Measurements from ENCODE around the gene PARD6G.

The PARD6G gene

DNA sequence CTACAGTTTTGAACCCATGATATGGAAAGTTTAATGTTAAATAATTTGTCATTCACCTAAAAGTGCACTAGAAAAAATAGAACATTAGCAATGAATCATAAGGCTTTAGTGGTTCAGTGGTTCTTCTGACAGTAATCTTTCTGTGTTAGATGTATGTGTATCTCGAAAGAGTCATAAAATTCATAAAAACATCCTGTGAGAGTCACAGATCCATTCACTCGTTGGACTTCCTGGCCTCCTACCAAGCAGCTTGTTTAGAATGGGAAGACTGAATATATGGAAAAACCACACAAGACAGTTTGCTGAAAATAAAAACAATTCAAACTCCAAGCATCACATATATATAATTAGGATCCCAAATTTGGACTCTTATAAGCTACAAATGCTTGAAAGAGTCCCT lies 103.4 kb downstream of the PARD6G start:
- DNase-seq = no peak

DNA sequence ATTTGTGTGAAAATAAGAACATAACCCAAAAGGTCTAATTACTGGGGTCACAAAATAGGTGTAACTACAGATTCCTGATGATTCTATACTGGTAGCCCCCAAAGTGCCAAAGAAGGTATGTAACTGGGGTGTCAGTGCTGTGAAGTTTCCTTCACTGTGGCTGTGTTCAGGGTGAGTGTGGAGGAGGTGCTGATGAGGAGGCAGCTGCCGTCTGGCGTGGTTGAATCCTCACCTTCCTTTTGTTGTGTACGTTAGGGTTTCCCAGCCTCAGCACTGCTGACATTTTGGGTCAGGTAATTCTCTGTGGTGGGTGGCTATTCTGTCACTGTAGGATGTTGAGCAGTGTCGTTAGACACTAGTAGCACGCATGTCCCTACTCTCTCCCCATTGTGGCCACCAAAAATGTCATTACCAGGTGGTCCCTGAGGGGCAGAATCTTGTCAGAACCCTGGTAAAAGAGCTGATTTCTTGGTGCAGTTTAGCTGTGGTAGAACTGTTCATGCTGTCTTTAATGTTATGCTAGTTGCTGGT lies 106.8 kb downstream of the PARD6G start:
- no peak for DNase-seq

DNA sequence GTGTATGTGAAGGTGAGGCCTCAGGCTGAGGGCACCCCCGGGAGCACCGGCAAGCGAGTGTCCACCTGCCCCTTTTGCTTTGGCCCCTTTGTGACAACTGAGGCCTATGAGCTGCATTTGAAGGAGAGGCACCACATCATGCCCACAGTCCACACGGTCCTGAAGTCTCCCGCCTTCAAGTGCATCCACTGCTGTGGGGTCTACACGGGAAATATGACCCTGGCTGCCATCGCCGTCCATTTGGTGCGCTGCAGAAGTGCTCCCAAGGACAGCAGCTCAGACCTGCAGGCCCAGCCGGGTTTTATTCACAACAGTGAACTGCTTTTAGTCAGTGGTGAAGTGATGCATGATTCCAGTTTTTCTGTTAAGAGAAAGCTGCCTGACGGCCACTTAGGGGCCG lies 109.3 kb downstream of the PARD6G start:
- DNase-seq = no peak

DNA sequence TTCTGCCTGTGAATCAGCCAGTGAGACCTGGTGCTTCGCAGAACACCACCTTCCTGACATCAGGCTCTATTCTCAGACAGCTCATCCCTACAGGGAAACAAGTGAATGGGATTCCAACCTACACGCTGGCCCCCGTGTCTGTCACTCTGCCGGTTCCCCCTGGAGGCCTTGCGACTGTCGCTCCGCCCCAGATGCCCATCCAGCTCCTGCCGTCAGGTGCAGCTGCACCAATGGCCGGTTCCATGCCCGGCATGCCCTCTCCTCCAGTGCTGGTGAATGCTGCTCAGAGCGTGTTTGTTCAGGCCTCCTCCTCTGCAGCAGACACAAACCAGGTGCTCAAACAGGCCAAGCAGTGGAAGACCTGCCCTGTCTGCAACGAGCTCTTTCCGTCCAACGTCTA lies 110.2 kb downstream of the PARD6G start:
- DNase-seq = no peak

DNA sequence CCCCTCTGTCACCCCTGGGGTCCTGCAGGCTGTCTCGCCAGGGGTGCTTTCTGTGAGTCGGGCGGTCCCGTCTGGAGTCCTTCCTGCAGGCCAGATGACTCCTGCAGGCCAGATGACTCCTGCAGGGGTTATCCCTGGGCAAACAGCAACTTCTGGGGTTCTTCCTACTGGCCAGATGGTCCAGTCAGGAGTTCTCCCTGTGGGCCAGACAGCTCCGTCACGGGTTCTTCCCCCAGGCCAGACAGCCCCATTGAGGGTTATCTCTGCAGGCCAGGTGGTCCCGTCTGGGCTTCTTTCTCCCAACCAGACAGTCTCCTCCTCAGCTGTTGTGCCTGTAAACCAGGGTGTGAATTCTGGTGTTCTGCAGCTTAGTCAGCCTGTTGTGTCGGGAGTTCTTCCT lies 110.6 kb downstream of the PARD6G start:
- DNase-seq = no peak

DNA sequence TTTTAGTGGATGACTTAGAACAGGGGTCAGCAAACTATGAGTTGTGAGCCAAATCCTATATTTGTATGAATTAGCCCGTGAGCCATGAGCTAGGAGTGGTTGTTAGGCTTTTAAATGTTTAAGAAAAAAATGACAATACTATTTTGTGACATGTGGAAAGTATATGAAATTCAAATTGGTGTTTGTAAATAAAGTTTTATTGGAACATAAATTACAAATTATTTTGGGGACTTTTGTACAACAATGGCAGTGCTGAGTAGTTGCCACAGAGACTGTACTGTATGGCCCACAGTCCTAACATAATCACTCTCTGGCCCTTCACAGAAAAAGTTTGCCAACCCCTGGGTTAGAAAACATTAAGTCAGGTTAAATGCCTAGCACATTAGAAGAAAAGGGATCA lies 112.2 kb downstream of the PARD6G start:
- no peak for DNase-seq

DNA sequence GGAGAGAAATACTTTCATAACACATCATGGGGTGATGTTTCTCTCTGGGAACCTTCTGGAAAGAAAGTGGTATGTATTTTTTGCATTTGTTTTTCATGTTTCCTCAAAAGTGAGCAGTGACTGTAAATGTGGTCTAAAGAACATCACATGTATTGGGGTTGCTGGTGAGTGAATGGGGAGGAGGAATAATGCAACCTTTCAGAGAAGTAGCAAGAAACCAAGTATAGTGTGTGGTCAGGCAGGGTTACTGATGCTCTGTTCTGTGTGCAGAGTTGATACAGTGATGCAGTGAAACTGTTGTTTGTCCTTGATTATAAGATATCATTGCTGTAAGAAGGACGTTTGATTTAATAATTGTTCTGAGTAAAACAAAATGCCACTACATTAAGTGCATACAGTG lies 114.2 kb downstream of the PARD6G start:
- no peak for DNase-seq

DNA sequence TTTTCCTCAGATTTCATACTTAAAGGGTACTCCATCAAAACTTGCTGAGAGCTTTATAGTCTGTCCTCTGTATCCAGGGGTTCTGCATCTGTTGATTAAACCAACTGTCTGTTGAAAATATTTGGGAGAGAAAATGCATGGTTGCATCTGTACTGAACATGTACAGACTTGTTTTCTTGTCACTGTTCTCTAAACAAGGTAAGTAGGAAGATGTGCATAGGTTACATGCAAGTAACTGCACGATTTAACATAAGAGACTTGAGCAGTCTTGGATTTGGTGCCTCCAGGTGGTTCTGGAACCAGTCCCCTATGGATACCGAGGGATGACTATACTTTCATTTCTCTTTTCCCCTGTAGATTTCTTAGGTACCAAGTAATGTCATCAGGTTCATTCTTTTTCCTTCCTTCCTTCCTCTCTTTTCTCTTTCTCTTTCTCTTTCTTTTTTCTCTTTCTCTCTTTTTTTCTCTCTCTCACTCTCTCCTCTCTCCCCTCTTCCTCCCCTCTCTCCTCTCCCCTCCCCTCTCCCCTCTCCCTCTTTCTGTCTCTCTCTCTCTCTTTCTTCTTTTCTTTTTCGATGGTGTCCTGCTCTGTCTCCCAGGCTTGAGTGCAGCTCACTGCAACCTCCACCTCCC lies 115.0 kb downstream of the PARD6G start:
- no peak for DNase-seq

DNA sequence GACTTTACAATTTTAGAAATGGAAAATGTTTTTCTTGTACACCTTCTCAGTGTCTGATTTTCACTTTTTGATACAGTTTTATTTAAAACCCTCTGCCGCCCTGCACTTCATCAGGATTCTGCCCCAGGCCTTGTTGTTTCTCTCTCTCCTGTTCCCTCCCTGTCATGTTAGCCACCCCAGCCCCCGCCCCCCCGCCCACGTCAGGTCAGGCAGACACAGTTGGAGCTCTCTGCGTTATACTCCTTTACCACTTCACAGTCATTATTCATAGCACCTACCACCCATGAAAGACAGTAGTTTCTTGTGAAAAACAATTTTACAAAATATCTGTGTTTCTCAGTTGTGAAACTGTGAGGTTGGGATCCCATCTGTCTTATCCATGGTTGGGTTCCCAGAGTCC lies 116.8 kb downstream of the PARD6G start:
- no peak for DNase-seq

DNA sequence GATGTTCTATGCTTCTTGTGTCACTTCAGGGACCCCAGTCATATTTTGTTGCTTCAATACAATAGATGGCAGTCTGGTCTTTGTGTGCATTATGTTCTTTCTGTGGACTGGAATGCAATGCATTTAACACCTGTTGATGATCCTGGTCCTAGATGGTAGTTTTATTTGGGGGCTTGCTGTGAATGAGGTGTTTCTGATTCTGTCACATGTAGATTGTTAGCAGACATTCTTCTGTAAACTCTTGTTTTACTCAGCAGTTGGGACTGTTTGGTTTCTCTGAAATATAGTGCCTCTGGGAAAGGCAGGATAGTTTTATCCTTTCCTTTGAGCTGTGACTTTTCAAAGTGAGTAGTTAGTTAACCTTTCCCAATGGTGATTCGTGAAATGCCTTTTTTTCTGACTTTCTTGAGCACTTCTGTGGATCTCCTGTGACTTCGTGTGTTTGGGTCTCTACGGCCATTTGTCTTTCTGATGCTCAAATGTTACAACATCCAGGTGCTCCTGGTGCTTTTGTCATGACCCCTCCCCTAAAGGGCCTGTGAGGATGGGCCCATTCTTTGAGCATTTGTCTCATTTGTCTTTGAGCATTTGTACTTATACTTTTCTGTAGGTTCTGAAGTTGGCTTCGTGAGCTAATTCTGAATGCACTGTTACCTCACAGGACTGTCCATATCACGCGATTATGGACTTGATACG lies 117.5 kb downstream of the PARD6G start:
- DNase-seq = no peak

DNA sequence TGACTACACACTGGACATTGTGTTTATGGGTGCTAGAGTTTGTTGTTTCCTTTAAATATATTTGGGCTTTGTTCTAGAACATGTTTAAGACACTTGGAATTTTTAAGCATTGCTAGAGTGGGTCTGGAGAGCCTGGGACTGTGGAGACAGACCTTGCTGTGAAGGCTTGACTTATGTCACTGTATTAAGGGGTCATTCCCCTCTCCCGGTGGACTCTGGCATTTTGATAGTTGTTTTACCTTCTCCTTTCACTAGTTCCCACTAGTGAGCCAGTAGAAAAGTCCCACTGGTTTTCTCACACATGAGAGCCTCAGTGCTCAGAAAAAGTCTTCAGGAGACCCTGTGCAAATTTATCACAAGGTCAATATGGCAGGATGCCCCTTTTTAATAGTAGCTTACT lies 119.7 kb downstream of the PARD6G start:
- DNase-seq = no peak

DNA sequence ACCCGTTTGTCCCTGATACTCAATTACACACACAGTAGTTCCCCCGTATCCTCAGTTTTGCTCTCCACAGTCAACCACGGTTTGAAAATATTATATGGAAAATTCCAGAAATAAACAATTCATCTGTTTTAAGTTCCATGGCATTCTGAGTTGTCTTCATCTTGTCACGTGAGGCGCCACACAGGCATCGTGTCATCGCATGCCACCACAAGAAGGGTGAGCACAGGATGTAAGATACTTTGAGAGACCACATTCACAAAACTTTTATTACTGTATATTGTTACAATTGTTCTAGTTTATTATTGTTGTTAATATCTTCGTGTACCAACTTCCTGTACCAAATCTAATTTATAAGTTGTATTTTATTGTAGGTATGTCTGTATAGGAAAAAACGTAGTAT lies 120.5 kb downstream of the PARD6G start:
- no peak for DNase-seq

DNA sequence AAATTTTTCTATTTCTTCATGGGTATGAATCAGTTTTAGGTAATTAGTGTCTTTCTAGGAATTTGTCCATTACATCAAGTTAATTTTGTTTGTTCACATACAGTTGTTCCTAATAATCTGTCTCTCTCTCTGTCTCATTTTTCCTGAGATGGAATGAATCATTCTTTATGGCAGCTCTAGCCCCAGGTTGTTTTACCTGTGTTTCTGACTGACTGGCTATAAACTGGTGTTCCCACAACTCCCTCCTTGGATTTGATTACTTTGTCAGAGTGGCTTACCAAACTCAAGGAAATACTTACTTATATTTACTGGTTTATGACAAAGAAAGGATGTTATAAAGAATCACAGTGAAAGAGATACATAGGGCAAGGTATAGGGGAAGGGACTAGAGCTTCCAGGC lies 123.2 kb downstream of the PARD6G start:
- no peak for DNase-seq

DNA sequence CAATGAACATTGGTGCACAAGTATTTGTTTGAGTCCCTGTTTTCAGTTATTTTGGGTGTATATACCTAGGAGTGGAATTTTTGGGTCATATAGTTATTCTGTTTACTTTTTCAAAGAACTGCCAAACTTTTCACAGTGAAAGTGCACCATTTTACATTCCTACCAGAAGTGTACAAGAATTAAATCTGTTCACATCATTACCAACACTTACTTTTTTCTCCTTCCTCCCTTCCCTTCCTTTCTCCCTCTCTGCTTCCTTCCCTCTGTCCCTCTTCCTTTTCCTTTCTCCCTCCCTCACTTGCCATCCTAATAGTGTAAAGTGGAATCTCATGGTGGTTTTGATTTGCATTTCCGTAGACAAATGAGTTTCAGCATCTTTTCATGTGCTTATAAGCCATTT lies 126.4 kb downstream of the PARD6G start:
- DNase-seq = no peak

DNA sequence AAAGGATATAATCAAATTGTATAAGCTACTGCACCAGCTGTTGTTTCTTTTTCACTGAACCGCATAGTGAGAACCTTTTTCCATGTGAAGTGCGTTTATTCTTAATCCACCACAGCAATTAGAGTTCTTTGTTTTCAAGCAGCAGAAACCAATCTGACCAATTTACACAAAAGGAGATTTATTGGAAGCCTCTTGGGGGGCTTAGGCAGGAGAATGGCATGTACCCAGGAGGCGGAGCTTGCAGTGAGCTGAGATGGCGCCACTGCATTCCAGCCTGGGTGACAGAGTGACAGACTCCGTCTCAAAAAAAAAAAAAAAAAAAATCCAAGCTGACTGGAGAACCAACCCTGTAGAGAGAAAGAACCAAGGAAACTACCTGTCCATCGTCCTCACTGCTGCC lies 128.2 kb downstream of the PARD6G start:
- DNase-seq = no peak

DNA sequence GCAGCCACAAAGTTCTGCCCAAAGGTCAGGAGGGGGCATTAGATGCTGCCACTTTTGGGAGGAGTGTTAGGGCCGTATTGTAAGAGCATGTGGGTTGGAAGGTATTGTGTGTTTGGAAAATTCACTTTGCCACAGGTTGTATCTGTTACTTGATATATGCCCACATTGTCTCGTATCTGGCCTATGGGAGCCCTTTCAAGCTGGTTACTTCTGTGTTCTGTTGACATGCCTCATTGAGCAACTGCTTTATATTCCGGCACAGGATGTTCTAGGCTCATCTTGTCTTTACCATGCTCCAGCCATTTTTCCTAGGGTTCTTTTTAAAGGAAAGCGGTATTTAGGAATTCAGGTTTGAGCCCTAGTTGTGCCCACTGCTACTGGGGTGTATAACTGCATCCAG lies 132.3 kb downstream of the PARD6G start:
- DNase-seq = no peak

DNA sequence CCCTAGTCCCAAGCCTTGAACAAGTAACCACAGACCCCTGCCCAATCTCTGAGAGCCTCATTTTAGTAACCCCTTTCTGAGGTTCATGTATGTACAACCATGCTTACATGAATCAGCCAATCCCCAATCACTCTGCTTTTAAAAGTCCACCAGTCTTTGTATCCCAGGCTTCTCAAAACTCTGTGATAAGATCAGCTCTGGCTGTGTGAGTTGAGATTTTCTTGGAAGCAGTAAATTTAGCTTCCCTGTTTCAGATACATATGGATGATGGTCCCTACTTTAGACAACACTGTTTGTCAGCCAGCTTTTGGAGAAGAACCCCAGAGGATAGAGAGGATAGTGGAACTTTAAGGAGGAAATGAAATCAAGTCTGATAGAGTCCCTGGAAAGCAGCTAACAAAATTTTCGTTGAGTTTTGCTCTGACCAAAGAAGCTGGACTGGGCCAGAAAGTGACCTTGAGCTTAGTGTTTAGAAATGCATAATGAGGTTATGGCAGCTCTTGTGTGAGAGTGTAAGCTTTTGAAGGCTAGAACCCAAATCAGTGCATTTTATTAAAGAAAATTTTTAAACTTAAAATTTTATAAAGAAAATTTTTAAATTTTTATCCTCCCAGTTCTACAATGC lies 134.6 kb downstream of the PARD6G start:
- no peak for DNase-seq

DNA sequence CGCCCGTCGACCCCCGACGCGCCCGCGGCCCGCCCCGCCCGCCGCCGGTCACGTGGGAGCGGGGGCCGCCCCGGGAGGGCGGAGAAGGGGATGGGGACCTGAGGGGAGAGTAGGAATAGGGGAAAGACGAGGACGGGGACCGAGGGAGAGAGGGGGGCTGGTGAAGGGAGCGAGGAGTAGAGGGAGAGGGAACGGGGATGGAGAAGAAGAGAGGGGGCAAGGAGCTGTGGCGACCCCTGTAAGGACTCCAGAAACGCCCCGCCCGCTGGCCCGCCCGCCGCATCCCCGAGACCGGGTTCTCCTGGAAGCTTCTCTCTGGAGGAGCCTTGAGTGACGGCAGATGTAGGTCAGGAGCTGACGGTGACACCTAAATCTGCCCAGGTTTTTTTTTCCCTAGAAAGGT lies 137.6 kb downstream of the PARD6G start:
- peak in 1 of 2 experiments; percentile 53 for DNase-seq

DNA sequence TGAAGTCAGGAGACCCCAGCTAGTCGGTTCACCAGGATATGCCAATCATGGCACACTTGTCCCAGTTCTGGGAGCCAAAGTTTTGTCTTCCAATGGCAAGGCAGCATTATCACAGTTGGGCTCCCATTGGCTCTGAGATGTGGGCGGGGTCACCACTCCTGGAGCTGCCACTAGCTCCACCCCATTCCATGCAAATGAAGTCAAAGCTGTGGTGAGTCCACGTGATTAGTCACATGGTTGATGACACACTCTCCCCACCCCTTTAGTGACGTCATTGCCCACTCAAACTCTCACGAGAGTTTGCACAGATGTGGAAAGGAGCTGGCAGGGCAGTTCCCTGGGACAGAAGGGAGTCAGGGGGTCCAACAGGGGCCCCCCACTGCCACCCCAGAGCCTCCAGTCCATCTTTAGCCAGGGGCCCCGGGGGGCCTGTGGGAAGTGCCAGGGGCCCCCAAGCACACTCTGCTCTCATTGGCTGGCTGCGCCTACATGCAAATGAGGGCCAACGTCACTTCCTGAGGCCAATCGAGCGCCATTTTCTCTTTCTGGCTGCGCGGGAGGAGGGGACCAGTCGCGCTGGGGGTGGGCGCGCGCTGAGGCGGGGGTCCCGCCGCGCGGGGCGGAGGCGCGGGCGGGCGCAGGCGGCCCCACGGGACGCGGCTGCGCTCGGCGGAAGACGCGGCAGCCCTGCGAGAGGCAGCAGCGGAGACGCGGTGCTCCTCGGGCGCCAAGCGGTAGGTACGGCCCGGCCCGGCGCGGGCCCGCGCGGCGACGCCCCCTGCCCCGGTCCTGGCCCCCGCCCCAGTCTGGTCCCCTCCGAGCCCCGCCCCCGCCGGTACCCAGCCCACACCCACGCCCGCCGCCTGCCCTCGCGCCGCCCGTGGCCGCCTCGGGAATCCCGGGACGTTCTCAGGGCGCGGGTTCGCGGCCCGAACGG lies 138.3 kb downstream of the PARD6G start, which contains the start of gene ADNP2:
ADNP2 (plus strand) TSS at position 524 of the 937 bp plus-strand sequence. CDS start 8,281 bp downstream, outside the sequence.
- peak; percentile 65 to 82 for DNase-seq

DNA sequence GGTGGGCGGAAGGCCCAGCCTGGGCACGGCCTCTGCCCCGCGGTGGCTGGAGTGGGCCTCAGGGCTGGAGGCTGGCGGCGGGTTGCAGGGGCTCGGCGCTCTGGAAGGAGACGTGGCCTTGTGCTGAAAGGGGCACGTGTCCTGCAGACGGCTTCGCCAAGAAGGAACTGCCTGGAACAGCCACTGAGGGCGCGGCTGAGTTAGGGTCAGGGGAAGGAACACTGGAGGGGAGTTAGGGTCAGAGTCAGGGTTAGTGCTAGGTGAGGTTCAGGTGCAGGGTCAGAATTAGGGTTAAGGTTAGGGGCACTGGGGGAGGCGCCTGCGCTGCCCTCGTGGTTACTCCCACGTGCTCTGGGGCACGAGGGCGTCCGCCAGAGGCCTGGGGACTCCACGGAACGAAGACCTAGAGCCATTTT lies 139.2 kb downstream of the PARD6G start:
- no peak for DNase-seq

DNA sequence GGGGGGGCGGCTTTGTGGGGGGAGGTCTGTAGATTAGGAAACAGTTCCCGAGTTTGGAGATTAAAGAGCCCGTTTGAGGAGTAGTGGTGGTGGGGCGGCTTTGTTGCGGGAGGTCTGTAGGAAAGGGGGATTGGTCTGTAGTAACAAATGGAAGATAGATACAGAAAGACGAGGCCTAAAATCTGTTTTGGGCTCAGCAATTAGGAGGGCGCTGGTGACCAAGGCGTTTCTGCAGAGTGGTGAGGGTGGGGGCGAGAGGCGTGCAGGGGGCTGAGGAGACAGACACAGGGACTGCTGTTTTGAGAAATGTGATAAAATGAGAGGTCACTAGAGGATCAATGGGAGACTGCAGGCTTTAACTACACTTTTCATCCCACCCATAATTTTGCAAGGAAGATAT lies 139.9 kb downstream of the PARD6G start:
- no peak for DNase-seq
